Globus pallidus (tissue), 1 donor: ENCODE data around the gene OR8B4.
"Not testable (repeated sequence)": the region's sequence is repeated elsewhere in the genome, so short reads cannot be mapped to it uniquely, and the experiment has no call there.

Experiments
- DNase-seq: peaks from one replicate; pipeline ENCODE4 v3.0.0-alpha.2; 2015; ENCODE audit warnings: low spot score

OR8B4 gene

GRCh38 chr11:124405581-124405980, 19.1 kb downstream of the OR8B4 start:
- no peak for DNase-seq

- DNase-seq: not testable (repeated sequence)
Observed at GRCh38 chr11:124403186-124403585, 21.5 kb downstream of the OR8B4 start.

GRCh38 chr11:124402326-124402922, 22.2 kb downstream of the OR8B4 start:
- peak; percentile 31 for DNase-seq

- no peak for DNase-seq
Observed at GRCh38 chr11:124398924-124399323, 25.7 kb downstream of the OR8B4 start, which contains the start of gene OR8B3. OR8B3 (minus strand) TSS chr11:124399024; CDS start chr11:124397351, 1,673 bp downstream.

- DNase-seq: not testable (repeated sequence)
Observed at GRCh38 chr11:124396847-124397246, 27.8 kb downstream of the OR8B4 start.

- no peak for DNase-seq
Observed at GRCh38 chr11:124394408-124394807, 30.3 kb downstream of the OR8B4 start.

GRCh38 chr11:124384399-124384798, 40.3 kb downstream of the OR8B4 start, which contains the start of gene OR8B2:
OR8B2 (minus strand) TSS chr11:124384499; CDS start chr11:124383343, 1,156 bp downstream.
- no peak for DNase-seq

- not testable (repeated sequence) for DNase-seq
Observed at GRCh38 chr11:124382857-124383256, 41.8 kb downstream of the OR8B4 start.

- DNase-seq: no peak
Observed at GRCh38 chr11:124380585-124380984, 44.1 kb downstream of the OR8B4 start.

GRCh38 chr11:124376280-124376679, 48.4 kb downstream of the OR8B4 start:
- DNase-seq: no peak
